H1 (cell line): ENCODE results near the gene COTL1. TPM values are rescaled to one million over a fixed set of nuclear protein-coding genes. Genes with fewer than 3 reads are reported as not detected.

Experiments
- CBX8 ChIP-seq: fragments of 300-800, 300-1000 bp; sonication (generic); IDR thresholded peaks from 2 replicates; pipeline ENCODE4 v1.7.1; 2016; ENCODE audit warnings: low read depth, low read length, borderline replicate concordance
- TCF12 ChIP-seq: IDR thresholded peaks from 2 replicates; pipeline ENCODE4 v1.6.1; 2011; ENCODE audit warnings: low read depth, mild to moderate bottlenecking, low read length
- polyA plus RNA-seq, 7 experiments: library from polyadenylated mRNA; depleted of rRNA in 3 of 7; stranded (reverse) in 5 of 7; unstranded in 2 of 7; fragments of >200 nt in 5 of 7; fragments of 200-250 nt in 2 of 7; gene quantifications; 1 replicate in 5 of 7; 2 replicates in 1 of 7; 4 replicates in 1 of 7; pipeline versions ENCODE4 v1.2.1 to v1.2.3, GENCODE V29; 2011 to 2013; ENCODE audit warnings: missing spikeins in 2 of 7, mixed read lengths in 2 of 7
- total RNA-seq: library from RNA; stranded (reverse); fragmentation: NEBNext Ultra II Directional; extraction: Animal tissue kit (Norgen Biotek cat#: 25700); gene quantifications from 2 replicates; pipeline ENCODE4 v1.2.1, GENCODE V29; 2021

Gene COTL1
- total and polyA plus RNA-seq, 2 of the 8 experiments (the other 6 are each of a cell fraction or from before 2014, with no cell fraction given) = 59.2 to 183 TPM

DNA sequence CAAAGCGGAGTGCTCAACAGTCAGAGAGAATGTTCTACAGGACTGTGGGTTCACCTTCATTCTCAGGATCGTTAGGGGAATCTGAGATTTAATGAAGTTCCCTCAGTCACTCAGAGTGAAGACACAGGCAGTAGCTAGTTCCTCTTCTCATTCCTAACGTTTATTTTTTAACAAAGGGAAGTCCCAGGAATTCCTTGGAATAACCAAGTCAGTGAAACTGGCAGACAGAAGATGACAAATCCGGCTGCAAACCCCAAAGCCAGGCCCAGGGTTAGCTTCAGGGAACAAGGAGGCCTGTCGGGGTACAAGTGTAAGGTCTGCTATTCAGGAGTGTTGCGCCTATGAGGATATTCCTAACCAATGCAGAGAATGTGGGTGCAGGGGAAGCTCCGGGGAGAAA is 42.0 kb downstream of the COTL1 start (continued):
- no peak for TF ChIP-seq TCF12
- no peak for TF ChIP-seq CBX8
- TF ChIP-seq, all 59 proteins: peak for 0
